Calu3 (cell line): ENCODE measurements around the gene MCM10. TPM values are rescaled to one million over a fixed set of nuclear protein-coding genes. Genes with fewer than 3 reads are reported as not detected.

Experiments used
- BruUV-seq: library from RNA; stranded (reverse); fragments of 400-500 nt; replicated peaks from 2 replicates; lab custom pipeline; 2021; lab: Mats Ljungman, UMichigan
- CTCF ChIA-PET: fragments of 300-600 bp; sonication (Branson Sonifier 250); formaldehyde crosslinking; loops from one replicate; lab custom pipeline; 2022; ENCODE audit warnings: antibody characterized with exemption; lab: Charles Lee
- DNase-seq: peaks from one replicate; pipeline ENCODE4 v3.0.0; 2022
- H3K27ac Mint-ChIP-seq: one replicate; pipeline ENCODE4 v1.8.0; 2022; ENCODE audit warnings: mixed read lengths; ENCODE audit not compliant: unreplicated experiment
- H3K27me3 Mint-ChIP-seq: one replicate; pipeline ENCODE4 v1.8.0; 2022; ENCODE audit warnings: mixed read lengths; ENCODE audit not compliant: unreplicated experiment
- H3K36me3 Mint-ChIP-seq: one replicate; pipeline ENCODE4 v1.8.0; 2022; ENCODE audit warnings: mild to moderate bottlenecking, moderate library complexity, mixed read lengths; ENCODE audit not compliant: insufficient read depth, unreplicated experiment
- H3K4me1 Mint-ChIP-seq: one replicate; pipeline ENCODE4 v1.8.0; 2022; ENCODE audit warnings: mild to moderate bottlenecking, low read depth, mixed read lengths; ENCODE audit not compliant: unreplicated experiment
- H3K4me3 Mint-ChIP-seq: one replicate; pipeline ENCODE4 v1.8.0; 2022; ENCODE audit warnings: mild to moderate bottlenecking, low read depth, moderate library complexity, mixed read lengths; ENCODE audit not compliant: unreplicated experiment
- H3K9me3 Mint-ChIP-seq: one replicate; pipeline ENCODE4 v1.8.0; 2022; ENCODE audit warnings: low read depth, mixed read lengths; ENCODE audit not compliant: unreplicated experiment
- intact Hi-C: fragments of 100-400 bp; cut with micrococcal nuclease; formaldehyde crosslinking; loops from one replicate; pipeline ENCODE4 v1.10.0; 2022; ENCODE audit not compliant: unreplicated experiment
- total RNA-seq: library from RNA; stranded (reverse); gene quantifications from 2 replicates; pipeline ENCODE4 v1.2.3, GENCODE V29; 2022
- TF ChIP-seq, protein P1 (sequence below): fragments of 200-600 bp; IDR thresholded peaks from one replicate; pipeline ENCODE4 v1.8.0; 2022; ENCODE audit warnings: antibody characterized with exemption; ENCODE audit not compliant: unreplicated experiment

MCM10 gene
- total RNA-seq, 1 experiment from 2014 or later: 49.3 TPM

DNA sequence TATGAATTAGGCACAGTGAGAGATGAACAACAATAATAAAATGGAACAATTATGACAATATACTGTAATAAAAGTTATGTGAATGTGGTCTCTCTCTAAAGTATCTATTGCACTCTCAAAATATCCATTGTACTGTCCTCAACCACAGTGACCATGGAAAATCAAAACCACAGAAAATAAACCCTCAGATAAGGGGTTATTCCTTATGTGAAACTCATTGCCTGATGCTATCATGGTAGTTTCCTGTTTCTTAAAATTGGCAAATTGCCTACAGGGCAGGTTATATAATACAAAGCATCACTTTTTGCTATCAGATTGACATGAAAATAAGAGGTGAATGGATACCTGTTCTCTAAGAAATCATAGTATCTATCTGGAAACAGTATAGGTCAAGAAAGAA, 3.8 kb downstream of the MCM10 start:
- TF ChIP-seq, protein P1, sequence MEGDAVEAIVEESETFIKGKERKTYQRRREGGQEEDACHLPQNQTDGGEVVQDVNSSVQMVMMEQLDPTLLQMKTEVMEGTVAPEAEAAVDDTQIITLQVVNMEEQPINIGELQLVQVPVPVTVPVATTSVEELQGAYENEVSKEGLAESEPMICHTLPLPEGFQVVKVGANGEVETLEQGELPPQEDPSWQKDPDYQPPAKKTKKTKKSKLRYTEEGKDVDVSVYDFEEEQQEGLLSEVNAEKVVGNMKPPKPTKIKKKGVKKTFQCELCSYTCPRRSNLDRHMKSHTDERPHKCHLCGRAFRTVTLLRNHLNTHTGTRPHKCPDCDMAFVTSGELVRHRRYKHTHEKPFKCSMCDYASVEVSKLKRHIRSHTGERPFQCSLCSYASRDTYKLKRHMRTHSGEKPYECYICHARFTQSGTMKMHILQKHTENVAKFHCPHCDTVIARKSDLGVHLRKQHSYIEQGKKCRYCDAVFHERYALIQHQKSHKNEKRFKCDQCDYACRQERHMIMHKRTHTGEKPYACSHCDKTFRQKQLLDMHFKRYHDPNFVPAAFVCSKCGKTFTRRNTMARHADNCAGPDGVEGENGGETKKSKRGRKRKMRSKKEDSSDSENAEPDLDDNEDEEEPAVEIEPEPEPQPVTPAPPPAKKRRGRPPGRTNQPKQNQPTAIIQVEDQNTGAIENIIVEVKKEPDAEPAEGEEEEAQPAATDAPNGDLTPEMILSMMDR: no peak
- DNase-seq: no peak
- CTCF ChIA-PET: no interaction called here
- no peaks in the 10 kb centered on the region for H3K27me3 Mint-ChIP-seq
- no peak overlapping the region for H3K27ac Mint-ChIP-seq
- H3K9me3 Mint-ChIP-seq: no peaks in the 10 kb centered on the region
- no TSS peak for BruUV-seq
- intact Hi-C loops: no loop called here
- peaks cover 27% of the 10 kb centered on the region for H3K36me3 Mint-ChIP-seq
- H3K4me3 Mint-ChIP-seq: no peak overlapping the region
- H3K4me1 Mint-ChIP-seq: peaks cover 19% of the 10 kb centered on the region

DNA sequence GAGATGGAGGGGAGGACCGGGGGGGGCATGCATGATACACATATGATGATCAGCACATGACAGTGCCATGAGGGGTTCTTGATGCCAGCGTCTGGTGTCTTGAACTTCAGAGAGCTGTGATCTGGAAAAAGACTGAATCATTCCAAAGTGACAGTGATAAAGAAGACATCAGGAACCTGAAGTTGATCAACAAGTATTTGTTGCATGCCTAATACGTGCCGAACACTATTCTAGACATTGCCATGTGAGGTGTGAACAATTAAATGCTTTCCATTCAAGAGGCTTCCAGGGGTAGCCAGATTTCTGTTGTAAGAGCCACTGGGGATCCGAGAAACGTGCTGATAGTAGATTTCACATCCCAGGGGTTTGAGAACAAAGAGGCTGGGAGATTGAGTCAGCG, 6.2 kb downstream of the MCM10 start:
- CTCF ChIA-PET: interaction anchor here (0.9 kb wide), 1 partner anchor 135 kb away, joined by 3 read pairs; no protein-coding TSS in a partner anchor
- Mint-ChIP-seq H3K4me3 (no peak overlapping the region), H3K27me3 (no peaks in the 10 kb centered on the region), H3K36me3 (peaks cover 12% of the 10 kb centered on the region), H3K27ac (no peak overlapping the region), H3K9me3 (no peaks in the 10 kb centered on the region), H3K4me1 (peaks cover 2% of the 10 kb centered on the region)
- no TSS peak for BruUV-seq
- no peak for DNase-seq
- TF ChIP-seq, protein P1: no peak
- intact Hi-C loops: no loop called here

DNA sequence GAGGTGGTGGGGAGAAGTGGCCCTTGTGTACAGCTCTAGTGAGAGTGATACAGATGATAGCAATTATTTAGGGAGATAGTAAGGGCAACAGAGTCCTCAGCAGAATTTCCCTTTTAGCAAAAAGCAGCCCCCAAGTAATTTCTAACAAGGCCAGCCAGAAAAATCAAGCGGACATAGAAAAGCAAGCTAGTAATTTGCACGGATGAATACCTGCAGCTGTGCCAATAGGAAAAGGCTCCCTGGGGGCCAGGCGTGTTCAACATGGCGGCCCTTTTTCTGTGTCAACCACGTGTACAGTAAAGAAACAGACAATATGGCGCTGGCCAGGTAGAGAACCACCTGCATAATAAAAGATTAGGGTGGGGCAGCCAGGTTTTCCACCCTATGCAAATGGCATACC, 7.4 kb downstream of the MCM10 start:
- H3K27ac Mint-ChIP-seq: no peak overlapping the region
- no peaks in the 10 kb centered on the region for H3K9me3 Mint-ChIP-seq
- no peak for DNase-seq
- CTCF ChIA-PET: no interaction called here
- BruUV-seq: no TSS peak
- no peak overlapping the region for H3K4me3 Mint-ChIP-seq
- peaks cover 11% of the 10 kb centered on the region for H3K36me3 Mint-ChIP-seq
- TF ChIP-seq, protein P1: no peak
- intact Hi-C loops: no loop called here
- no peaks in the 10 kb centered on the region for H3K4me1 Mint-ChIP-seq
- H3K27me3 Mint-ChIP-seq: no peaks in the 10 kb centered on the region

DNA sequence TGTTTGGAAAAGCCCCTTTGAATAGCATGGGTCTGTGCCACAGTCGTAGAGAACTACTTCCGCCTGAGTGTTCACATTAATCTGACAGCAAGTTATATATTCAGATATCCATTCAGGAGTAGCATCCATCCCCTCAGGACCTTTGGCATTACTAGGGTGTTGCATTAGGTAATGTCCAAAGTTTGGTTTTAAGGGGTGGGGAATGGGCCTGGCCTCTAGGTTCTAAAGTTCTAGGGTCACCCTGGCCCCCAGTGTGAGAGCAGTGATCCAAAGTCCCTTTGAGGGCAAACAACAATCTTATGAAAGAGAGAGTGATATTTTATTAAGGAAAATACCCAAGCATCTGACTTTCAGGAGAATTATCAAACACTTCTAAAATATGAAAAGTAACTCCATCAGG, 12.3 kb downstream of the MCM10 start:
- no peak overlapping the region for H3K27ac Mint-ChIP-seq
- DNase-seq: no peak
- H3K36me3 Mint-ChIP-seq: peaks cover 7% of the 10 kb centered on the region
- H3K27me3 Mint-ChIP-seq: no peaks in the 10 kb centered on the region
- BruUV-seq: no TSS peak
- H3K9me3 Mint-ChIP-seq: no peaks in the 10 kb centered on the region
- CTCF ChIA-PET: no interaction called here
- no peak overlapping the region for H3K4me3 Mint-ChIP-seq
- no peaks in the 10 kb centered on the region for H3K4me1 Mint-ChIP-seq
- TF ChIP-seq, protein P1: no peak
- intact Hi-C loops: no loop called here
